ENCODE data around the gene LY6G6F. TPM values are rescaled to one million over a fixed set of nuclear protein-coding genes. Genes with fewer than 3 reads are reported as not detected.

Gene LY6G6F
- total and polyA plus RNA-seq, 2 experiments from 2014 or later = not detected

GRCh38 chr6:31691564-31692108 is 15.0 kb upstream of the LY6G6F start:
- TF ChIP-seq CREB1 (CRISPR knock-in tag; IDR thresholded peaks at IDR 0.05; ENCODE audit: low read depth) = no peak
- TF ChIP-seq NANOG (IDR thresholded peaks at IDR 0.05; ENCODE audit: borderline replicate concordance) = no peak
- no peak for TF ChIP-seq STAT1 (IDR thresholded peaks at IDR 0.05; ENCODE audit: unreplicated experiment)
- TF ChIP-seq EZH2phosphoT487 (IDR thresholded peaks at IDR 0.05; ENCODE audit: unreplicated experiment) = no peak
- TF ChIP-seq POLR2AphosphoS5 (IDR thresholded peaks at IDR 0.05; ENCODE audit: low read depth) = no peak
- TF ChIP-seq ZNF114 (CRISPR knock-in tag; IDR thresholded peaks at IDR 0.05) = no peak
- no peak for TF ChIP-seq ZNF331 (CRISPR knock-in tag; IDR thresholded peaks at IDR 0.05; ENCODE audit: low read depth)
- TF ChIP-seq, protein P1, sequence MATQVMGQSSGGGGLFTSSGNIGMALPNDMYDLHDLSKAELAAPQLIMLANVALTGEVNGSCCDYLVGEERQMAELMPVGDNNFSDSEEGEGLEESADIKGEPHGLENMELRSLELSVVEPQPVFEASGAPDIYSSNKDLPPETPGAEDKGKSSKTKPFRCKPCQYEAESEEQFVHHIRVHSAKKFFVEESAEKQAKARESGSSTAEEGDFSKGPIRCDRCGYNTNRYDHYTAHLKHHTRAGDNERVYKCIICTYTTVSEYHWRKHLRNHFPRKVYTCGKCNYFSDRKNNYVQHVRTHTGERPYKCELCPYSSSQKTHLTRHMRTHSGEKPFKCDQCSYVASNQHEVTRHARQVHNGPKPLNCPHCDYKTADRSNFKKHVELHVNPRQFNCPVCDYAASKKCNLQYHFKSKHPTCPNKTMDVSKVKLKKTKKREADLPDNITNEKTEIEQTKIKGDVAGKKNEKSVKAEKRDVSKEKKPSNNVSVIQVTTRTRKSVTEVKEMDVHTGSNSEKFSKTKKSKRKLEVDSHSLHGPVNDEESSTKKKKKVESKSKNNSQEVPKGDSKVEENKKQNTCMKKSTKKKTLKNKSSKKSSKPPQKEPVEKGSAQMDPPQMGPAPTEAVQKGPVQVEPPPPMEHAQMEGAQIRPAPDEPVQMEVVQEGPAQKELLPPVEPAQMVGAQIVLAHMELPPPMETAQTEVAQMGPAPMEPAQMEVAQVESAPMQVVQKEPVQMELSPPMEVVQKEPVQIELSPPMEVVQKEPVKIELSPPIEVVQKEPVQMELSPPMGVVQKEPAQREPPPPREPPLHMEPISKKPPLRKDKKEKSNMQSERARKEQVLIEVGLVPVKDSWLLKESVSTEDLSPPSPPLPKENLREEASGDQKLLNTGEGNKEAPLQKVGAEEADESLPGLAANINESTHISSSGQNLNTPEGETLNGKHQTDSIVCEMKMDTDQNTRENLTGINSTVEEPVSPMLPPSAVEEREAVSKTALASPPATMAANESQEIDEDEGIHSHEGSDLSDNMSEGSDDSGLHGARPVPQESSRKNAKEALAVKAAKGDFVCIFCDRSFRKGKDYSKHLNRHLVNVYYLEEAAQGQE (IDR thresholded peaks at IDR 0.05; ENCODE audit: unreplicated experiment) = no peak
- TF ChIP-seq EZH2 (IDR thresholded peaks at IDR 0.05; ENCODE audit: low read depth, unreplicated experiment) = no peak
- TF ChIP-seq CTCF (conservative IDR thresholded peaks at IDR 0.05; ENCODE audit: low read depth in 2 of 2) = no peak
- TF ChIP-seq JUNB (IDR thresholded peaks at IDR 0.05; ENCODE audit: unreplicated experiment) = no peak
- no peak for TF ChIP-seq ETS1 (IDR thresholded peaks at IDR 0.05)
- TF ChIP-seq, protein P2, sequence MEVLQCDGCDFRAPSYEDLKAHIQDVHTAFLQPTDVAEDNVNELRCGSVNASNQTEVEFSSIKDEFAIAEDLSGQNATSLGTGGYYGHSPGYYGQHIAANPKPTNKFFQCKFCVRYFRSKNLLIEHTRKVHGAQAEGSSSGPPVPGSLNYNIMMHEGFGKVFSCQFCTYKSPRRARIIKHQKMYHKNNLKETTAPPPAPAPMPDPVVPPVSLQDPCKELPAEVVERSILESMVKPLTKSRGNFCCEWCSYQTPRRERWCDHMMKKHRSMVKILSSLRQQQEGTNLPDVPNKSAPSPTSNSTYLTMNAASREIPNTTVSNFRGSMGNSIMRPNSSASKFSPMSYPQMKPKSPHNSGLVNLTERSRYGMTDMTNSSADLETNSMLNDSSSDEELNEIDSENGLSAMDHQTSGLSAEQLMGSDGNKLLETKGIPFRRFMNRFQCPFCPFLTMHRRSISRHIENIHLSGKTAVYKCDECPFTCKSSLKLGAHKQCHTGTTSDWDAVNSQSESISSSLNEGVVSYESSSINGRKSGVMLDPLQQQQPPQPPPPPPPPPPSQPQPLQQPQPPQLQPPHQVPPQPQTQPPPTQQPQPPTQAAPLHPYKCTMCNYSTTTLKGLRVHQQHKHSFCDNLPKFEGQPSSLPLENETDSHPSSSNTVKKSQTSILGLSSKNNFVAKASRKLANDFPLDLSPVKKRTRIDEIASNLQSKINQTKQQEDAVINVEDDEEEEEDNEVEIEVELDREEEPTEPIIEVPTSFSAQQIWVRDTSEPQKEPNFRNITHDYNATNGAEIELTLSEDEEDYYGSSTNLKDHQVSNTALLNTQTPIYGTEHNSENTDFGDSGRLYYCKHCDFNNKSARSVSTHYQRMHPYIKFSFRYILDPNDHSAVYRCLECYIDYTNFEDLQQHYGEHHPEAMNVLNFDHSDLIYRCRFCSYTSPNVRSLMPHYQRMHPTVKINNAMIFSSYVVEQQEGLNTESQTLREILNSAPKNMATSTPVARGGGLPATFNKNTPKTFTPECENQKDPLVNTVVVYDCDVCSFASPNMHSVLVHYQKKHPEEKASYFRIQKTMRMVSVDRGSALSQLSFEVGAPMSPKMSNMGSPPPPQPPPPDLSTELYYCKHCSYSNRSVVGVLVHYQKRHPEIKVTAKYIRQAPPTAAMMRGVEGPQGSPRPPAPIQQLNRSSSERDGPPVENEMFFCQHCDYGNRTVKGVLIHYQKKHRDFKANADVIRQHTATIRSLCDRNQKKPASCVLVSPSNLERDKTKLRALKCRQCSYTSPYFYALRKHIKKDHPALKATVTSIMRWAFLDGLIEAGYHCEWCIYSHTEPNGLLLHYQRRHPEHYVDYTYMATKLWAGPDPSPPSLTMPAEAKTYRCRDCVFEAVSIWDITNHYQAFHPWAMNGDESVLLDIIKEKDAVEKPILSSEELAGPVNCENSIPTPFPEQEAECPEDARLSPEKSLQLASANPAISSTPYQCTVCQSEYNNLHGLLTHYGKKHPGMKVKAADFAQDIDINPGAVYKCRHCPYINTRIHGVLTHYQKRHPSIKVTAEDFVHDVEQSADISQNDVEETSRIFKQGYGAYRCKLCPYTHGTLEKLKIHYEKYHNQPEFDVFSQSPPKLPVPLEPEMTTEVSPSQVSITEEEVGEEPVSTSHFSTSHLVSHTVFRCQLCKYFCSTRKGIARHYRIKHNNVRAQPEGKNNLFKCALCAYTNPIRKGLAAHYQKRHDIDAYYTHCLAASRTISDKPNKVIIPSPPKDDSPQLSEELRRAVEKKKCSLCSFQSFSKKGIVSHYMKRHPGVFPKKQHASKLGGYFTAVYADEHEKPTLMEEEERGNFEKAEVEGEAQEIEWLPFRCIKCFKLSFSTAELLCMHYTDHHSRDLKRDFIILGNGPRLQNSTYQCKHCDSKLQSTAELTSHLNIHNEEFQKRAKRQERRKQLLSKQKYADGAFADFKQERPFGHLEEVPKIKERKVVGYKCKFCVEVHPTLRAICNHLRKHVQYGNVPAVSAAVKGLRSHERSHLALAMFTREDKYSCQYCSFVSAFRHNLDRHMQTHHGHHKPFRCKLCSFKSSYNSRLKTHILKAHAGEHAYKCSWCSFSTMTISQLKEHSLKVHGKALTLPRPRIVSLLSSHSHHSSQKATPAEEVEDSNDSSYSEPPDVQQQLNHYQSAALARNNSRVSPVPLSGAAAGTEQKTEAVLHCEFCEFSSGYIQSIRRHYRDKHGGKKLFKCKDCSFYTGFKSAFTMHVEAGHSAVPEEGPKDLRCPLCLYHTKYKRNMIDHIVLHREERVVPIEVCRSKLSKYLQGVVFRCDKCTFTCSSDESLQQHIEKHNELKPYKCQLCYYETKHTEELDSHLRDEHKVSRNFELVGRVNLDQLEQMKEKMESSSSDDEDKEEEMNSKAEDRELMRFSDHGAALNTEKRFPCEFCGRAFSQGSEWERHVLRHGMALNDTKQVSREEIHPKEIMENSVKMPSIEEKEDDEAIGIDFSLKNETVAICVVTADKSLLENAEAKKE (CRISPR knock-in tag; IDR thresholded peaks at IDR 0.05) = no peak

More at GRCh38 chr6:31691564-31692108, 15.0 kb upstream of the LY6G6F start:
- Mint-ChIP-seq H3K27ac (no peak overlapping the region), H3K36me3 (ENCODE audit: low read depth) (peaks cover 21% of the 10 kb centered on the region), H3K4me3 (no peak overlapping the region), H3K4me1 (no peaks in the 10 kb centered on the region; the same call in 2 of the 3 replicates), H3K9me3 (no peaks in the 10 kb centered on the region), H3K27me3 (ENCODE audit: insufficient read depth, low read depth, poor library complexity) (peaks cover 3% of the 10 kb centered on the region)
- ATAC-seq = no peak
- DNase-seq (ENCODE audit: low spot score) = no peak
- Histone ChIP-seq H3K27ac (ENCODE audit: low read depth) (no peak overlapping the region), H3K27me3 (ENCODE audit: insufficient read depth) (no peaks in the 10 kb centered on the region), H2AFZ (no peak overlapping the region), H3K79me2 (replicated peaks; ENCODE audit: insufficient read depth) (no peaks in the 10 kb centered on the region), H4K20me1 (replicated peaks; ENCODE audit: insufficient read depth) (no peaks in the 10 kb centered on the region), H3K9me2 (ENCODE audit: insufficient read depth) (no peaks in the 10 kb centered on the region), H3K4me3 (no peak overlapping the region), H3K4me1 (ENCODE audit: insufficient read depth) (no peaks in the 10 kb centered on the region), H3K36me3 (ENCODE audit: insufficient read depth) (peaks cover 6% of the 10 kb centered on the region; the same call in 1 of the 2 replicates), H3F3A (replicated peaks; ENCODE audit: low read depth) (no peaks in the 10 kb centered on the region), H3K4me2 (no peak overlapping the region)
